ENCODE data around the gene VWA3B. TPM values are rescaled to one million over a fixed set of nuclear protein-coding genes. Genes with fewer than 3 reads are reported as not detected.

The VWA3B gene
- total RNA-seq, 1 donor from 2014 or later, result not detected

GRCh38 chr2:98269274-98269673 is 182.3 kb downstream of the VWA3B start:
- H3K27ac Mint-ChIP-seq, result no peak overlapping the region
- TF ChIP-seq, protein P1, sequence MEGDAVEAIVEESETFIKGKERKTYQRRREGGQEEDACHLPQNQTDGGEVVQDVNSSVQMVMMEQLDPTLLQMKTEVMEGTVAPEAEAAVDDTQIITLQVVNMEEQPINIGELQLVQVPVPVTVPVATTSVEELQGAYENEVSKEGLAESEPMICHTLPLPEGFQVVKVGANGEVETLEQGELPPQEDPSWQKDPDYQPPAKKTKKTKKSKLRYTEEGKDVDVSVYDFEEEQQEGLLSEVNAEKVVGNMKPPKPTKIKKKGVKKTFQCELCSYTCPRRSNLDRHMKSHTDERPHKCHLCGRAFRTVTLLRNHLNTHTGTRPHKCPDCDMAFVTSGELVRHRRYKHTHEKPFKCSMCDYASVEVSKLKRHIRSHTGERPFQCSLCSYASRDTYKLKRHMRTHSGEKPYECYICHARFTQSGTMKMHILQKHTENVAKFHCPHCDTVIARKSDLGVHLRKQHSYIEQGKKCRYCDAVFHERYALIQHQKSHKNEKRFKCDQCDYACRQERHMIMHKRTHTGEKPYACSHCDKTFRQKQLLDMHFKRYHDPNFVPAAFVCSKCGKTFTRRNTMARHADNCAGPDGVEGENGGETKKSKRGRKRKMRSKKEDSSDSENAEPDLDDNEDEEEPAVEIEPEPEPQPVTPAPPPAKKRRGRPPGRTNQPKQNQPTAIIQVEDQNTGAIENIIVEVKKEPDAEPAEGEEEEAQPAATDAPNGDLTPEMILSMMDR (IDR thresholded peaks at IDR 0.05; ENCODE audit: unreplicated experiment), result peak; percentile 80
- no peaks in the 10 kb centered on the region for H3K4me1 Mint-ChIP-seq
- H3K9me3 Mint-ChIP-seq, result peaks cover 6% of the 10 kb centered on the region
- no peaks in the 10 kb centered on the region for H3K36me3 Mint-ChIP-seq
- DNase-seq (ENCODE audit: low spot score in 2 of 2, unreplicated experiment in 2 of 2), result no peak
- H3K4me3 Mint-ChIP-seq, result no peak overlapping the region
- H3K27me3 Mint-ChIP-seq (ENCODE audit: low read depth), result no peaks in the 10 kb centered on the region

GRCh38 chr2:98269830-98270229 is 182.9 kb downstream of the VWA3B start:
- Mint-ChIP-seq H3K4me3 (no peak overlapping the region), H3K27me3 (ENCODE audit: low read depth) (no peaks in the 10 kb centered on the region), H3K4me1 (no peaks in the 10 kb centered on the region), H3K9me3 (peaks cover under 1% of the 10 kb centered on the region), H3K27ac (no peak overlapping the region), H3K36me3 (no peaks in the 10 kb centered on the region)
- DNase-seq (ENCODE audit: low spot score in 2 of 2, unreplicated experiment in 2 of 2), result no peak
- TF ChIP-seq, protein P1 (IDR thresholded peaks at IDR 0.05; ENCODE audit: unreplicated experiment), result no peak

DNA sequence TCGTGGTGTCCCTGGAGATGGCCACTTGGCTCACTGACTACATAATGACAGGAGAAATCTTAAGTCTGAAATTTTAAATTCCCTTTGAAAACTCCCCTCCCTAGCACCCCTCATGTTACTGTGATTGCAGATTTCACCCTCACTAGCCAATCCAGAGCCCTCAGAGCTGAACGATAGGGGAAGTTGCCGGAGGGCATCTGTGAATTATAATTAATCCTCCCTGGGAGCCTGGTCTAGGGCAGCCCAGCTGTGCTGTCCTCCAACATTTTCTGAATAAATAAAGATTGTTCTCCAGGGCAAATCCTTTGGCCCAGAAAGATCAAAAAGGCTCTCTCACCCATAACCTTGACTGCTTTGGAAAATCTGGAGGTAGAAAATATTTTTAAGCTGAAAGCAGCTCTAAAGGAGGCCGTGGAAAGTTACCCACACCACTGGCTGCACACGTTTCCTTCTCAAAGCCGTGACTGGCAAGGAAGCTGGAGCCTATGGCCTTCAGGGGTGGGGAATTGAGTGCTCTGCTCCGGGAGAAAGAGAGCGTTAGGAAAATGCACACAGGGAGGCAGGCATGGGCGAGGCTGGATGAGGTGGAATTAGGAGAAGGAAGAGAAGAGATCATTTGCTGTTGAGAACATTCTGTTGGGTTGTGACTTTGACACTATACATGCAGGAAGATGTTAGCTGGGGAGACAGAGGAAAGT is 190.3 kb downstream of the VWA3B start:
- H3K9me3 Mint-ChIP-seq, result no peaks in the 10 kb centered on the region
- peaks cover 18% of the 10 kb centered on the region for H3K27me3 Mint-ChIP-seq (ENCODE audit: low read depth)
- no peak for DNase-seq (ENCODE audit: low spot score in 2 of 2, unreplicated experiment in 2 of 2)
- no peak overlapping the region for H3K4me3 Mint-ChIP-seq
- peaks cover 8% of the 10 kb centered on the region for H3K4me1 Mint-ChIP-seq
- TF ChIP-seq, protein P1 (IDR thresholded peaks at IDR 0.05; ENCODE audit: unreplicated experiment), result no peak
- H3K36me3 Mint-ChIP-seq, result no peaks in the 10 kb centered on the region
- H3K27ac Mint-ChIP-seq, result no peak overlapping the region

DNA sequence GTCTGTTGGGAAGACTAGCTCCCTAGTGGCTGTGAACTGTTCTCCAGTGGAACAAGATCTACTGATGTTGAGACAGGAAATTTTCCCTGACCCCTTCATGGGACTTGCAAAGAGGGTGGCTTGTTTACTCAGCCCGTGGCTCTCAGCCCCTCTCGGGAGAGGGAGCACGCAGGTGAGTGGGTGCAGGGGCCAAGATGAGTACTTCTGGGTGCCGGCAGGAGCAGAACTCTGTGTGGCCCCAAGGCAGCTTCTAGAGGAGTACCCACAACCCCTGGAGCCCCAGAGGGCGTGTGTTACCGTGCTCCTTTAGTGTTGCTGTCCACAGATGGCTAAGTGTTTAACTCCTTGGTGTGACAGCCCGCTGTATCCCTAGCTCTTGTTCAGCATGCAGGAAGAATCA is 191.1 kb downstream of the VWA3B start:
- Mint-ChIP-seq H3K27me3 (ENCODE audit: low read depth) (peaks cover 18% of the 10 kb centered on the region), H3K4me1 (peaks cover 8% of the 10 kb centered on the region), H3K9me3 (no peaks in the 10 kb centered on the region), H3K27ac (no peak overlapping the region), H3K36me3 (no peaks in the 10 kb centered on the region), H3K4me3 (no peak overlapping the region)
- TF ChIP-seq, protein P1 (IDR thresholded peaks at IDR 0.05; ENCODE audit: unreplicated experiment), result no peak
- DNase-seq (ENCODE audit: low spot score in 2 of 2, unreplicated experiment in 2 of 2), result no peak

GRCh38 chr2:98280376-98281102 is 193.6 kb downstream of the VWA3B start:
- peaks cover 4% of the 10 kb centered on the region for H3K9me3 Mint-ChIP-seq
- peaks cover 17% of the 10 kb centered on the region for H3K27me3 Mint-ChIP-seq (ENCODE audit: low read depth)
- peaks cover 8% of the 10 kb centered on the region for H3K4me1 Mint-ChIP-seq
- no peak overlapping the region for H3K4me3 Mint-ChIP-seq
- TF ChIP-seq, protein P1 (IDR thresholded peaks at IDR 0.05; ENCODE audit: unreplicated experiment), result no peak
- no peak for DNase-seq (ENCODE audit: low spot score in 2 of 2, unreplicated experiment in 2 of 2)
- no peaks in the 10 kb centered on the region for H3K36me3 Mint-ChIP-seq
- H3K27ac Mint-ChIP-seq, result no peak overlapping the region
